HEK293T (cell line): Measurements from ENCODE around the gene LIPH.

Experiments used
- ARNT ChIP-seq: fragments of 450-650 bp; IDR thresholded peaks from 2 replicates; pipeline ENCODE4 v1.6.1; 2017; ENCODE audit warnings: mild to moderate bottlenecking
- BHLHE40 ChIP-seq: fragments of 450-650 bp; IDR thresholded peaks from 2 replicates; pipeline ENCODE4 v1.6.1; 2016; ENCODE audit warnings: mild to moderate bottlenecking, moderate library complexity, borderline replicate concordance
- ELF4 ChIP-seq: fragments of 450-650 bp; IDR thresholded peaks from 2 replicates; pipeline ENCODE4 v1.6.1; 2017; ENCODE audit warnings: antibody characterized with exemption
- FOXA1 ChIP-seq: fragments of 450-650 bp; IDR thresholded peaks from 2 replicates; pipeline ENCODE4 v1.6.1; 2016; ENCODE audit warnings: mild to moderate bottlenecking
- FOXK2 ChIP-seq: fragments of 450-650 bp; IDR thresholded peaks from 2 replicates; pipeline ENCODE4 v1.6.1; 2016; ENCODE audit warnings: mild to moderate bottlenecking
- FOXM1 ChIP-seq: fragments of 450-650 bp; IDR thresholded peaks from 2 replicates; pipeline ENCODE4 v1.6.1; 2017; ENCODE audit warnings: mild to moderate bottlenecking, borderline replicate concordance
- HDGF ChIP-seq: fragments of 450-650 bp; IDR thresholded peaks from 2 replicates; pipeline ENCODE4 v1.6.1; 2017; ENCODE audit warnings: antibody characterized with exemption, borderline replicate concordance
- L3MBTL2 ChIP-seq: fragments of 450-650 bp; conservative IDR thresholded peaks from 2 replicates; pipeline ENCODE4 v1.6.1; 2016; ENCODE audit warnings: mild to moderate bottlenecking
- LEF1 ChIP-seq: fragments of 450-650 bp; IDR thresholded peaks from 2 replicates; pipeline ENCODE4 v1.6.1; 2017; ENCODE audit warnings: mild to moderate bottlenecking, borderline replicate concordance
- SP1 ChIP-seq: fragments of 450-650 bp; IDR thresholded peaks from 2 replicates; pipeline ENCODE4 v1.6.1; 2017
- SUZ12 ChIP-seq: fragments of 450-650 bp; IDR thresholded peaks from 2 replicates; pipeline ENCODE4 v1.6.1; 2016; ENCODE audit warnings: mild to moderate bottlenecking

GRCh38 chr3:185460309-185460708 is 92.1 kb downstream of the LIPH start:
- TF ChIP-seq ARNT = no peak
- TF ChIP-seq FOXM1 = no peak
- TF ChIP-seq FOXA1 = no peak
- TF ChIP-seq FOXK2 = no peak
- TF ChIP-seq BHLHE40 = no peak
- no peak for TF ChIP-seq ELF4
- no peak for TF ChIP-seq SUZ12
- no peak for TF ChIP-seq HDGF
- no peak for TF ChIP-seq L3MBTL2
- TF ChIP-seq SP1 = no peak
- TF ChIP-seq LEF1 = no peak
